KMS-11 (cell line): ENCODE results near the gene TRPC4.

Source experiments
- H2AFZ ChIP-seq: fragments of 200-600 bp; sonication (generic); 2 replicates; pipeline ENCODE4 v1.6.1; 2016; ENCODE audit warnings: antibody characterized with exemption, mixed run types, low read depth
- H3K27ac ChIP-seq: fragments of 200-600 bp; sonication (generic); 2 replicates; pipeline ENCODE4 v1.6.1; 2016; ENCODE audit warnings: mild to moderate bottlenecking, mixed run types
- H3K27me3 ChIP-seq: fragments of 200-600 bp; sonication (generic); 2 replicates; pipeline ENCODE4 v1.6.1; 2017; ENCODE audit warnings: mild to moderate bottlenecking, low read depth, mixed run types, moderate library complexity; ENCODE audit not compliant: insufficient read depth
- H3K36me3 ChIP-seq: fragments of 200-600 bp; sonication (generic); 2 replicates; pipeline ENCODE4 v1.6.1; 2017; ENCODE audit warnings: mild to moderate bottlenecking, mixed run types; ENCODE audit not compliant: insufficient read depth
- H3K4me1 ChIP-seq: fragments of 200-600 bp; sonication (generic); 2 replicates; pipeline ENCODE4 v1.6.1; 2016; ENCODE audit warnings: mild to moderate bottlenecking, low read depth, mixed run types; ENCODE audit not compliant: poor library complexity, severe bottlenecking
- H3K4me2 ChIP-seq: fragments of 200-600 bp; sonication (generic); 2 replicates; pipeline ENCODE4 v1.7.0; 2016; ENCODE audit warnings: mild to moderate bottlenecking, mixed run types
- H3K4me3 ChIP-seq: fragments of 200-600 bp; sonication (generic); IDR thresholded peaks from 2 replicates; pipeline ENCODE4 v1.6.1; 2017; ENCODE audit warnings: low read depth, low read length, mixed read lengths; ENCODE audit not compliant: insufficient read depth
- H3K79me2 ChIP-seq: fragments of 200-600 bp; sonication (generic); 2 replicates; pipeline ENCODE4 v1.6.1; 2016; ENCODE audit warnings: low read depth, mixed run types; ENCODE audit not compliant: insufficient read depth
- H3K9ac ChIP-seq: fragments of 200-600 bp; sonication (generic); 2 replicates; pipeline ENCODE4 v1.6.1; 2016; ENCODE audit warnings: mild to moderate bottlenecking, mixed run types
- H4K20me1 ChIP-seq: fragments of 200-600 bp; sonication (generic); 2 replicates; pipeline ENCODE4 v1.6.1; 2016; ENCODE audit warnings: mild to moderate bottlenecking, mixed run types; ENCODE audit not compliant: insufficient read depth
- CTCF ChIP-seq: fragments of 200-600 bp; sonication (generic); conservative IDR thresholded peaks from 2 replicates; pipeline ENCODE4 v1.6.1; 2017; ENCODE audit warnings: low read depth, mild to moderate bottlenecking, antibody characterized with exemption, low read length, moderate library complexity, mixed read lengths

The TRPC4 gene

GRCh38 chr13:37680137-37680536 is 189.4 kb downstream of the TRPC4 start:
- no peak overlapping the region for H3K4me2 ChIP-seq
- no peak overlapping the region for H3K9ac ChIP-seq
- H3K36me3 ChIP-seq: no peaks in the 10 kb centered on the region
- H3K4me1 ChIP-seq: no peaks in the 10 kb centered on the region
- no peak overlapping the region for H2AFZ ChIP-seq
- no peaks in the 10 kb centered on the region for H3K79me2 ChIP-seq
- H3K27me3 ChIP-seq: no peaks in the 10 kb centered on the region
- no peak overlapping the region for H3K4me3 ChIP-seq
- TF ChIP-seq CTCF: no peak
- H4K20me1 ChIP-seq: no peaks in the 10 kb centered on the region
- no peak overlapping the region for H3K27ac ChIP-seq

- Histone ChIP-seq H2AFZ (no peak overlapping the region), H4K20me1 (no peaks in the 10 kb centered on the region), H3K36me3 (no peaks in the 10 kb centered on the region), H3K27ac (no peak overlapping the region), H3K27me3 (no peaks in the 10 kb centered on the region), H3K4me1 (no peaks in the 10 kb centered on the region), H3K9ac (no peak overlapping the region), H3K4me2 (no peak overlapping the region), H3K79me2 (no peaks in the 10 kb centered on the region), H3K4me3 (no peak overlapping the region)
- TF ChIP-seq CTCF: no peak
Observed at GRCh38 chr13:37679043-37679442, 190.5 kb downstream of the TRPC4 start.

GRCh38 chr13:37669845-37670244 is 199.7 kb downstream of the TRPC4 start:
- H3K79me2 ChIP-seq: no peaks in the 10 kb centered on the region
- no peak overlapping the region for H3K27ac ChIP-seq
- no peaks in the 10 kb centered on the region for H3K36me3 ChIP-seq
- H3K4me2 ChIP-seq: no peak overlapping the region
- no peak for TF ChIP-seq CTCF
- no peaks in the 10 kb centered on the region for H3K27me3 ChIP-seq
- H4K20me1 ChIP-seq: no peaks in the 10 kb centered on the region
- H3K4me3 ChIP-seq: no peak overlapping the region
- H3K9ac ChIP-seq: no peak overlapping the region
- no peaks in the 10 kb centered on the region for H3K4me1 ChIP-seq
- H2AFZ ChIP-seq: no peak overlapping the region

GRCh38 chr13:37667702-37668101 is 201.9 kb downstream of the TRPC4 start:
- no peak overlapping the region for H2AFZ ChIP-seq
- H3K79me2 ChIP-seq: no peaks in the 10 kb centered on the region
- TF ChIP-seq CTCF: no peak
- no peaks in the 10 kb centered on the region for H3K4me1 ChIP-seq
- H3K27me3 ChIP-seq: no peaks in the 10 kb centered on the region
- no peak overlapping the region for H3K4me3 ChIP-seq
- no peaks in the 10 kb centered on the region for H3K36me3 ChIP-seq
- no peak overlapping the region for H3K4me2 ChIP-seq
- no peak overlapping the region for H3K9ac ChIP-seq
- no peaks in the 10 kb centered on the region for H4K20me1 ChIP-seq
- H3K27ac ChIP-seq: no peak overlapping the region

GRCh38 chr13:37666036-37666435 is 203.5 kb downstream of the TRPC4 start:
- Histone ChIP-seq H3K27ac (no peak overlapping the region), H3K79me2 (no peaks in the 10 kb centered on the region), H4K20me1 (no peaks in the 10 kb centered on the region), H3K4me3 (no peak overlapping the region), H3K36me3 (no peaks in the 10 kb centered on the region), H3K9ac (no peak overlapping the region), H2AFZ (no peak overlapping the region), H3K4me1 (no peaks in the 10 kb centered on the region), H3K4me2 (no peak overlapping the region), H3K27me3 (no peaks in the 10 kb centered on the region)
- TF ChIP-seq CTCF: no peak
